HG03196 (cell line): ENCODE data around the gene CEMIP.

Experiments used
- ATAC-seq: cut with Tn5 transposase; IDR thresholded peaks from one replicate; pipeline ENCODE4 v1.9.1; 2021; ENCODE audit not compliant: unreplicated experiment

CEMIP gene, protein sequence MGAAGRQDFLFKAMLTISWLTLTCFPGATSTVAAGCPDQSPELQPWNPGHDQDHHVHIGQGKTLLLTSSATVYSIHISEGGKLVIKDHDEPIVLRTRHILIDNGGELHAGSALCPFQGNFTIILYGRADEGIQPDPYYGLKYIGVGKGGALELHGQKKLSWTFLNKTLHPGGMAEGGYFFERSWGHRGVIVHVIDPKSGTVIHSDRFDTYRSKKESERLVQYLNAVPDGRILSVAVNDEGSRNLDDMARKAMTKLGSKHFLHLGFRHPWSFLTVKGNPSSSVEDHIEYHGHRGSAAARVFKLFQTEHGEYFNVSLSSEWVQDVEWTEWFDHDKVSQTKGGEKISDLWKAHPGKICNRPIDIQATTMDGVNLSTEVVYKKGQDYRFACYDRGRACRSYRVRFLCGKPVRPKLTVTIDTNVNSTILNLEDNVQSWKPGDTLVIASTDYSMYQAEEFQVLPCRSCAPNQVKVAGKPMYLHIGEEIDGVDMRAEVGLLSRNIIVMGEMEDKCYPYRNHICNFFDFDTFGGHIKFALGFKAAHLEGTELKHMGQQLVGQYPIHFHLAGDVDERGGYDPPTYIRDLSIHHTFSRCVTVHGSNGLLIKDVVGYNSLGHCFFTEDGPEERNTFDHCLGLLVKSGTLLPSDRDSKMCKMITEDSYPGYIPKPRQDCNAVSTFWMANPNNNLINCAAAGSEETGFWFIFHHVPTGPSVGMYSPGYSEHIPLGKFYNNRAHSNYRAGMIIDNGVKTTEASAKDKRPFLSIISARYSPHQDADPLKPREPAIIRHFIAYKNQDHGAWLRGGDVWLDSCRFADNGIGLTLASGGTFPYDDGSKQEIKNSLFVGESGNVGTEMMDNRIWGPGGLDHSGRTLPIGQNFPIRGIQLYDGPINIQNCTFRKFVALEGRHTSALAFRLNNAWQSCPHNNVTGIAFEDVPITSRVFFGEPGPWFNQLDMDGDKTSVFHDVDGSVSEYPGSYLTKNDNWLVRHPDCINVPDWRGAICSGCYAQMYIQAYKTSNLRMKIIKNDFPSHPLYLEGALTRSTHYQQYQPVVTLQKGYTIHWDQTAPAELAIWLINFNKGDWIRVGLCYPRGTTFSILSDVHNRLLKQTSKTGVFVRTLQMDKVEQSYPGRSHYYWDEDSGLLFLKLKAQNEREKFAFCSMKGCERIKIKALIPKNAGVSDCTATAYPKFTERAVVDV (N-terminal part only)

DNA sequence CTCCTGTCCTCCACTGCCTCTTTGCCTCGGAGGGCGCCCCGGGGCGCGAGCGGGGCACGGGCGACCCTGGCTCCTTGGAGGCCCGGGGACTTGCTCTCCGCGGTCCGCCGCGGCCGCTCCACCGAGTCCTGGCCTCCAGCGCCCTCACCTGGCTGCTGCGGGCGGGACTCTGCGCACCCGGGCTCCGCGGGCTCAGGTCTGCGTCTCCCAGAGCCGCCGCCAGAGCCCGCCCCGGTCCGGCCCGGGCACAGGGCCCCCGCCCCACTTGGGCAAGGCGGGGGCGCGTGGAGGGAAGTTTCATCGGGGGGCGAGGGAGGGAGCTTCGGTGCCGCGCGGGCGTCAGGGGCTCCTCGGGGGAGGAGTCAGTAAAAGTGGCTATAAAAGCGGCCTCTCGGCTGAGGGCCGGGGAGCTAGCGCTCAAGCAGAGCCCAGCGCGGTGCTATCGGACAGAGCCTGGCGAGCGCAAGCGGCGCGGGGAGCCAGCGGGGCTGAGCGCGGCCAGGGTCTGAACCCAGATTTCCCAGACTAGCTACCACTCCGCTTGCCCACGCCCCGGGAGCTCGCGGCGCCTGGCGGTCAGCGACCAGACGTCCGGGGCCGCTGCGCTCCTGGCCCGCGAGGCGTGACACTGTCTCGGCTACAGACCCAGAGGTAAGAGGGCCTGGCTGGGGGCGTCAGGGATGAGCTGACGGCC lies at the start of gene CEMIP:
Gene CEMIP (plus strand): TSS at position 407 of the 694 bp plus-strand sequence. CDS start 94,510 bp downstream, outside the sequence.
- ATAC-seq = no peak

DNA sequence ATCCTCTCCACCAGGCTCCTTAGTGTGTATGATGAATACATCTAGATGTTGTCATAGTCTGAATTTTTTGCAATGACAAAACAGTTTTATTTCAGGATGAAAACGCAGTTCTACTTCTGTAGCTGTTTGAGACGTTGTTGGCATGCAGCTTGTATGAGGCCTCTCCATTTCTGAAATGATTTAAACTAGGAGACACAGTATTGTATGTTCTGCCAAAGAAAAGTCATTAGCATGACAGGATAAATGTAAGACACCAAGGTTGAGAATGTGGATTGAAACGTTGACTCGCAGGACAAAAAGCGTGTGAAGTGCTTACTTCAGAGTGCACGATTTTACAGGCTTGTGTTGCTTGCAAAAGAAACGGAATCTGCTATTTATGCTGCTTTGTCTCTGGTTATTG lies 48.8 kb upstream of the CEMIP start:
- ATAC-seq = no peak

DNA sequence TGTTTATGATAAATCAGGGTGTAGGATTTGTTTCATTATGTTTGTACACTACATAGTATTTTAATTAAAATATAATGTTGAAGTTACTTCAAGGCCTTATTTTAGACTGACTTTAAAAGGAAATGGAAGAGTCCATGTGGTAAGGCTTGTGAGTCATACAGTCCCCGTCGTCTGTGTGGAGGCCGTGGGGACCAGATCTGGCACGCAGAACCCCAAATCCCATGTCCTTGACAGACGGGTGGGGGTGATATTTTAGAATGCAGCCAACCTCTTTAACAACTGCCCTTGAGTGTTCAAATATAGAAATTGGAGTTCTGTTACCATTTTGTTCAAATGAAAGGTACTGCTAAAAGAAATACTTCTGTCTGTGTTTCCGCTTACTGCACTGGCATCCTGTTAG lies 48.2 kb upstream of the CEMIP start:
- ATAC-seq = no peak

DNA sequence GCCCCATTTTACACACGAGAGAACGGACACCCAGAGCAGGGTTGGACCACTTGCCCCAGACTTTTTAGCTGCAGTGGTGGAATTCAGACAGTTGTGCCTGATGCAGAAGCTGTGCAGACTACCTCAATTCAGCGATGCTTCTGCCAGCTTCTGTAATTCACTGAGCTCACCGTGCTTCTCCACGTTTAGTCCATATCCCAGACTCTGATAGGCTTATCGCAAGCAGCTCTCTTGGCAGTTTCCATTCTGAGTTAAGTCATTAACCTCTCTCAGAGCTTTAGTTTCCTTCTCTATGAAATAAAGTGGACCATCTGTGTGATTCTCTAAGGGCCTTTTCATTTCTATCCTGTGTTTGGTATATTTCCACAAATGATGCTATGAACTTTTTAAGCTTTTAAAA lies 47.0 kb upstream of the CEMIP start:
- ATAC-seq = no peak

DNA sequence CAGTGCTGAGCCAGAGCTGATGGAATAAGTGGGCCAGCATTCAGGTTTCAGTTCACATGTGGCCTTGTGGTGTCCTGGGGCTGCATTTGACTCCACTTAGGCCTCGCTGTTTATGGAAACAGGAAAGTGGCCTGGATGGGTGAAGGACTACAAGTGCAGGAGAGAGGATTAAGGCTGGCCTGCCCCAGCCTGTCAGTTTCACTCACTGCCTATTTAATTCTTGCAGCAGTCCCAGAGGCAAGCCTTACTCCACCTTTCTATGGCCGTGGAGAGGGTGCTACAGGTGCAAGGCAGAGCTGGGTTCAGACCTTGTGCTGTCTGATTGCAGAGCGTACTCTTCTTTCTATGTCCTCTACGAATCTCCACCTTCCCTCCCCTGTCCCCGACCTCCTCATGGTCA lies 46.4 kb upstream of the CEMIP start:
- ATAC-seq = no peak

DNA sequence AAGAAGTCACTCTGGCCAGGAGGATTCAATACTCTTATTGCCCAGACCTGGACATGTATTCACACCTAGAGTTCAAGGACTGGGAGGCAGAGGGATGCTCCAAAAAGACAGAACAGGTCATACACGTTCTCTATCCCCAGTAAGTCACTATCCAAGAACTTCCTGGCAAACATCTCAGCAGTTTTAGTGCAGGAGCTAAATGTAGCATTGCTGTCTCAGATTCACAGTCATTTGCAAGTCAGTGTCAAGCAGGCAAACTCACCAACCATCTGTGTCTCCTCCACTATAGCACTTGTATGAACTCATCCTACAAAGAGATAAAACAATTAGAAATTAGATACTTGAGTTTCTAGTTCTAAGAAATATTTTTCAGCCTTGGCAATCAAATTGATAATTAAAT lies 45.7 kb upstream of the CEMIP start:
- no peak for ATAC-seq

DNA sequence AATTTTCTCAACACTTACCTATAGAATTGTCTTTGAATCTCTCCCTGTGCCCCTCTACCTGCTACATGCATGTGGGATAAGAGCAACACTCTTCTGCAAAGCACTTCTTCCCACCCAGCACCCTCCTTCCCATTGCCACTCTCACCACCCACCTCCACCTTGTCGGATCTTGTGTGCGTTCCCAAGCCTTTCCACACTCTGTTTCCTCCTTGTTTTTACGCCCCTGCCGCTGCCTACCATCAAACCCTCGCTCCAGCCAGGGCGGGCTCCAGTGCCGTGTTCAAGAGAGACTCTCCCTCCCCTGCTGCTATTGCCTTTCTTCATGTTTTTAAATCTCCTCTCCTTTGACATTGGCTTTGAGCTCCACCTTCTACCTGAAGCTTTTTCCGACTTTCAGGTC lies 43.8 kb upstream of the CEMIP start:
- no peak for ATAC-seq

DNA sequence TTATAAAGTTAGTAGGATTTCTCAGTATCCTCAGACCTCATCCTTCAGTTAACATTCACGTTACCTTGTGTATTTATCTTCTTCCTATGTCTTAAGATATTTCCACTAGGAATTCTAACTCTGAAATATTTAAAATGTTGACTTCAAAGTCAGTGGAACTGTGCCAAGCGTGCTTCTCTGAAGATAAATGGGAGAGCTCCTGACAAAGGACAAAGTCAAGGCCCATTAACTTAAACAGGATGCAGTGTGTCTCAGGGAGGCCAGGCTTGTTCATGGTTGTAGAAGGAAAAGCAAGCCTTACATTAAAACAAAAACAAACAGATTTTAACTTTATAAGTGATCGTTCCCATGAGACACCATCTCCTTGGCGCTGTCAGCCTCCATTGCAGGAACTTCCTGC lies 42.6 kb upstream of the CEMIP start:
- ATAC-seq = no peak

DNA sequence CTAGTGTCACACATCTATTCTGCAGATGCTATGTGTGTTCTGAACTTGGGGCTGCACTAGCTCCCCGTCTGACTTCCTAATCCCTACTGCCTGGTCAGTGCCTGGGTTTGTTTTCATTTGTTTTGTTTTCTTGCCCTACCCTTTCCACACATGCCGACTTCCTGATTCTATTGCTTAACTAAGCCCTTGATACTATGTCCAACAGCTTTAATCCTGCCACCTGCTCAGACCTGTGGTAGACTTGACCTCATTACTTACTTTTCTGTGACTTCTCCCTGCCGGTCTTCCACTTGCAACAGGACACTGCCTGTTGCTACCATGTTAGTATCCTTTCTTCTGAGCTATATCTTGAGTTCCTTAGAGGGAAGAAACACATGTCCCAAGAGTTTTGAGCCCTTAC lies 39.3 kb upstream of the CEMIP start:
- no peak for ATAC-seq

DNA sequence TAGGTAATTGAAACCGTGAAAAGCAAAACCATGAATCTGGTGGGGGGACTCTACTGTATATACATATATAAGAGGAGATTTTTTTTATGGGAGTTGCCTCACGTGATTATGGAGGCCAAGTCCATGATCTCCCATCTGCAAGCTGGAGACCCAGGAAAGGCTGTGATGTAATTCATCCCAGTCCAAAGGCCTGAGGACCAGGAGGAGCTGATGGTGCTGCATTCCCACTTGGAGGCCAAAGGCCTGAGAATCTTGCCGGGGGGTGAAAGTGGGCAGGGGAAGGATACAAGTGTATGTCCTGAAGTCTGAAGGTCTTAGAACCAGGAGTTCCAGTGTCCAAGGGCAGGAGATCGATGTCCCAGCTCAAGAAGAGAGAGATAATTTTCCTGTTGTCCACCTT lies 37.1 kb upstream of the CEMIP start:
- no peak for ATAC-seq

DNA sequence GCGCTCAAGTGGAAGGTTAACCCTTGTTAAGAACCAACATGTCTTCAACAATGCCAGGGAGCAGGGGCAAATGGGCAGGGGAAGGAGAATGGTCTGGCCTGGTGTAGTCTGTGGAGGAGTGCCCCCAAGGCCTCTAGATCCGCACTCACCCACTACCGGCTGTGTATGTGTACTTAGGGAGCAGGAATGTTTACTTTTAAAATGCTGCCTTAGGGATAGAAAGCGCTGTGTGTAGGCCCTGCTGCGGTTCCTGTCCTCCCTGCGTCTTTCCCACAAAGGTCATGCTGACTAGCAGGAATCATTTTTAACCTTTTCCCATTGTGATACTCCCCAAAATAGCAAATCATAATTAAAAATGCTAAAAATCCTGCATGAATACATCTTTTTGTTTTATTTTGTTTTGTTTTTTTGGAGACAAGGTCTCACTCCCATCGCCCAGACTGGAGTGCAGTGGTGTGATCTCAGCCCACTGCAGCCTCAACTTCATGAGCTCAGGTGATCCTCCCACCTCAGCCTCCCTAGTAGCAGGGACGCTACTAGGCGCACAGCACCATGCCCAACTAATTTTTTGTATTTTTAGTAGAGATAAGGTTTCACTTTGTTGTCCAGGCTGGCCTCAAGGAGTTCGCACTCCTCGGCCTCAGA lies 35.9 kb upstream of the CEMIP start:
- no peak for ATAC-seq

DNA sequence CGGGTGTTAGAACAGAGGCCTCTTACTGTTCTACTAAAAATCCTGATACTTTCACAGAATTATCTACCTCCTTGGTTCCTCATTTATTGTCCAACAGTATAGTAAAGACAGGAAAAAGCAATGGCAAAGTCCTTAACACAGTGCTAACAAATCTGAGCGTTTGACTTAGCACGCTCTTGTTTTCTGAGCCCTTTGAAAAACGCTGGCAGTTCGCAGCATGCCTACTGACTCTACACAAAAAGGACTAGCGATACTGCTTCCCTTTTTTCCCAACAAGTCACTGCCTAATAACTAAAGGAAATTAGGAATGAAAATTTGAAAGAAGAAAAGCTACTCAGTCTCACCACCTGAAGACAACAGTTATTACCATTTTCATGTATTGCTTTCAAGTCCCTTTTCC lies 34.8 kb upstream of the CEMIP start:
- ATAC-seq = no peak

DNA sequence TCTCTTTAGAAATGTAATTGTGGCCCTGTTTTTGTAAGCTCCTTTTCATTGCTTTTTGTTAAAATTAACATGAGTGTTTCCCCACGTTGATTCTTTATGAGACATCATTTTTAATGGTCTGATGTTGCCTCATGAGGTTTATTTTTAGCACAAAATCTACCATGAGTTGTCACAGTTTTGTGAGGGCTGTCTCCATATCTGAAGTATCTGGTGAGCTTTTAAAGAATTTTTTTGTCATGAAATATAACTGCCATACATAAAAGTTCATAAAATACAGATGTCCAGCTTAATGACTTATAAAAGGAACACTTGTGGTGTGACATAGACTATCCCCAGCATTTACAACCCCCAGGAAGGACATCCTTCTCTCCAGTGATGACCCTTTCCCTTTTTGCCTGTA lies 34.3 kb upstream of the CEMIP start:
- no peak for ATAC-seq

DNA sequence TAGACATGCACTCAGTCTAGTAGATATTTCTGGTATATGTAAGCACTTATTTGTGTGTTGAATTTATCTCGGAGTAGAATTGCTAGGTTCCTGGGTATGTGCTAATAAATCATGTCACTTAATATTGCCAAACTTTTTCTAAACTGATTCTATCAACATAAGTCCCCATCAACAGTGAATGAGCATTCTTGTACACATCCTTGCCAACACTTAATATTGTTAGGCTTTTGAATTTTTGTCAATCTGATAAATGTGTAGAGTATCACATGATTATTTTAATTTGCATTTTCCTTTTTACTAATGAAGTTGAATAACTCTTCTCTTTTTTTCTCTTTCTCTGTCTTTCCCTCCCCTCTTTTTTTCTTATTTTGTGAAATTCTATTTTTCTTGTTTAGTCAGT lies 33.3 kb upstream of the CEMIP start:
- ATAC-seq = no peak

DNA sequence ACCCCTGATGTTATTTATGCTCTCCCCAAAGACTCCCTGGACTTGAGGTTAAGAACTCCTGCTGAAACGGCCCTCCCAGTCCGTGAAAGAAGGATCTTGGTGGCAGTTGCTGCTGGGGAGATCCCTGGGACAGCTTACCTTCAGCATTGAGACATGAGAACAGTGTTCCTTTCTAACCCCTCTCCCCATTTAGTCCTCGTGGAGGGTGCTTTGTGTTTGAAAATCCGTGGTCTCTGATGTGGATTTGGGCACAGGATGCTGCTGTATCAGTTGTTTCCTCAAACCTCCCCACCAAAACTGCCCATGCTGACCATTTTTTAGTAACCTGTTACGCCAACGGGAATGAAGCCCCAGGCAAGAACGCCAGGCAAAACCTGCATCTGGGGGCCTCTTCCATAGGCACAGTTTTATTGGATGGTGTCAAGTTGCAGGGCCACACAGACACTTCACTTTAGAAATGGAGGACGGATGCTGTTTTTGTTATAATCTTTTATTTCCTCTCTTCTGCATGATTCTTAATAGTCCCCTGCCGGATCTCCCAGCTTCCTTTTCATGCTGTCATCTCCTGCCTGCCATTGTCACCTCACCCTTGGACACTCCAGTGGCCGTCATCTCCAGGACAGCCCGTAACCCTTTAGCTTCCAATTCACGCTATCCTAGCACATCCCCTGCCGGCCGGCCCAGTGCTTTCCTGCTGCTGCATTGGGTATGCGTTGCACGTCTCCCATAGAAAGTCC lies 31.7 kb upstream of the CEMIP start:
- no peak for ATAC-seq

DNA sequence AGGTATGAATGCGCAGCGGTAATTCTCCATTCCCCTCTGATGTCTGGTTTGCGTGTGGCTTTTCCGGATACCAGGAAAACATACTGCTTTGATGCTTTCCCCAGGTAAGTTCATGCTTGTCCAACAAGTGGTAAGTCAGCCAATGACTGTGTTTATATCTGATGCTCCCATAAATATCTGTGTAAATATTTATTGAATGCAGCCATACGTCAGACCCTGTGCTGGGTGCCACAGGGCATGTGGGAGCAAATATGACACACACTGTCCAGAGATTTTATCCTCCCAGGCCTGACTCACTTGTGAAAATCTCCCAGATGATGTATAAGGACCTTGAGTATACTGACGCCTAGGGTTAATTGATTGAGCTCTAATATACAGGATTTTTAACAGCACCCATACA lies 29.6 kb upstream of the CEMIP start:
- no peak for ATAC-seq

DNA sequence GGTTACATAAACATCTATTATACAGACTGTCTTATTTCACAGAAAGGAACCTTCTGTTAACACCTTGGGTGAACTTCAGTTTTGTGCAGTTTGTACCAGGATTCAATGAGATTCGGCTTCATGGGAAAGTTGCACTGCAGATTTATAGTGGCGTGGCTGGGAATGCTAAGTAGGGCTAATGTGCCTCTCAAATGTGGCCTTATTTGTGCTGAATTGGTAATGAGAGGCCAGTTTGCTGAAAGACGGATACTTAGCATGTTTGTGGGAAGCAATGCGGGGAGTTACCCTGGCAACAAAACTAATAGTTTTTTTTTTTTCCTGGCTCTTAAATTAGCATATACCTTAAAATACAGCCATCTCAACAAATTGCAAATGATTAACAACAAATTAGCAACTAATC lies 28.6 kb upstream of the CEMIP start:
- ATAC-seq = no peak

DNA sequence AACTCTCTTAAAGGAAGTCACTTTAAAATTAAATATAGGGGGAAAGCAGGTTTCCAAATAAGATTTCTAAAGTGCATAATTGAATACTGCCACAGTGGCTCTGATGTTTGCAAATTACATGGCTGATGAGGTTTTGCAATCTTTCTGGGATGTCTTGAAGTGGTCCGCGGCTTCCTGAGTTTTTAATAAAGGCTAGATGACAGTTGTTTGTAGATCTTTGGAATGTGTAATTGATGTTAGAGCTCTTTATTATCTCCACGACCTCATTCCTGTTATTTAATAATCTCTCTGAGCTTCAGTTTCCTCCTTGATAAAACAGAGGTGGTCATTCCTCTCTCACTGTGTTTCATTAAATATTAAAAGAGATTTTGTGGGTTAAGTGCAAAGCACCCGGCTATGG lies 27.0 kb upstream of the CEMIP start:
- ATAC-seq = no peak

DNA sequence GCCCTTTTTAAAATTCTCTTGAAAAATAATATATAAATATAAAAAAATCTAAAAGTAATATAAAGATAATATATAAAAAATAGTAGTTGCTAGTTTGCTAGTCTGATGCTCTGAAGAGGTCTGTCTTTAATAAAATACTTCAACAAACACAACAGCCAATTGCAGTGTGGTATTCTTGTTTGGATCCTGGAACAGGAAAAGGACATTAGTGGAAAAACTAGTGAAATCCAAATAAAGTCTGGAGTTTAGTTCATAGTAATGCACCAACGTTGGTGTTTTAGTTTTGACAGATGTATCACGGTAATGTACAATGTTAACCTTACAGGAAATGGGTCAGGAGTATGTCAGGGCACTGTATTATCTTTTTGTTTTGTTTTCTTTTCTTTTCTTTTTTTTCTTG lies 26.0 kb upstream of the CEMIP start:
- no peak for ATAC-seq

DNA sequence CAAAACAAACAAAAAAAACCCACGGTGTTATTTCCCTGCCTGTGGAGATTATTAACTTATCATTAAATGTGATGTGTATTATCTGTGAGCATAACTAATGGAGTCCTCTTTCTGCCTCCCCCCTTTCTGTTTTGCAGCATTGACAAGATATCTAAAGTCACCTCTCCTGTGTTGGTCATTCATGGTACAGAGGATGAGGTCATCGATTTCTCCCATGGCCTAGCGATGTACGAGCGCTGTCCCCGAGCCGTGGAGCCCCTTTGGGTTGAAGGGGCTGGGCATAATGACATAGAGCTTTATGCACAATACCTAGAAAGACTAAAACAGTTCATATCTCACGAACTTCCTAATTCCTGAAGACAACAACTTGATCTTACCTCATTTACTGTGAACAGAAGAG lies 25.2 kb upstream of the CEMIP start:
- ATAC-seq = no peak
